ENCODE results near the gene RNU7-1. TPM values are rescaled to one million over a fixed set of nuclear protein-coding genes. Genes with fewer than 3 reads are reported as not detected.
A peak's percentile ranks its signal among the peaks of the same experiment; 100 is the strongest.

The RNU7-1 gene
- total RNA-seq, 4 donors from 2014 or later, result not detected

GRCh38 chr12:6981152-6982052 is 37.8 kb downstream of the RNU7-1 start:
- no peak for DNase-seq (ENCODE audit: low spot score in 2 of 2)
- no peak overlapping the region for H3K4me3 ChIP-seq
- TF ChIP-seq POLR2AphosphoS5 (IDR thresholded peaks at IDR 0.05), result no peak
- TF ChIP-seq EP300 (IDR thresholded peaks at IDR 0.05), result no peak
- TF ChIP-seq, protein P1, sequence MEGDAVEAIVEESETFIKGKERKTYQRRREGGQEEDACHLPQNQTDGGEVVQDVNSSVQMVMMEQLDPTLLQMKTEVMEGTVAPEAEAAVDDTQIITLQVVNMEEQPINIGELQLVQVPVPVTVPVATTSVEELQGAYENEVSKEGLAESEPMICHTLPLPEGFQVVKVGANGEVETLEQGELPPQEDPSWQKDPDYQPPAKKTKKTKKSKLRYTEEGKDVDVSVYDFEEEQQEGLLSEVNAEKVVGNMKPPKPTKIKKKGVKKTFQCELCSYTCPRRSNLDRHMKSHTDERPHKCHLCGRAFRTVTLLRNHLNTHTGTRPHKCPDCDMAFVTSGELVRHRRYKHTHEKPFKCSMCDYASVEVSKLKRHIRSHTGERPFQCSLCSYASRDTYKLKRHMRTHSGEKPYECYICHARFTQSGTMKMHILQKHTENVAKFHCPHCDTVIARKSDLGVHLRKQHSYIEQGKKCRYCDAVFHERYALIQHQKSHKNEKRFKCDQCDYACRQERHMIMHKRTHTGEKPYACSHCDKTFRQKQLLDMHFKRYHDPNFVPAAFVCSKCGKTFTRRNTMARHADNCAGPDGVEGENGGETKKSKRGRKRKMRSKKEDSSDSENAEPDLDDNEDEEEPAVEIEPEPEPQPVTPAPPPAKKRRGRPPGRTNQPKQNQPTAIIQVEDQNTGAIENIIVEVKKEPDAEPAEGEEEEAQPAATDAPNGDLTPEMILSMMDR (IDR thresholded peaks at IDR 0.05), result no peak
- no peak for TF ChIP-seq POLR2A (IDR thresholded peaks at IDR 0.05)
- no peaks in the 10 kb centered on the region for H3K27me3 ChIP-seq
- peaks cover 16% of the 10 kb centered on the region for H3K4me1 ChIP-seq
- peaks cover 59% of the 10 kb centered on the region for H3K36me3 ChIP-seq
- H3K27ac ChIP-seq, result no peak overlapping the region
- no peaks in the 10 kb centered on the region for H3K9me3 ChIP-seq
- 89% methylated on average over 10 of the region's 10 CpGs for WGBS

DNA sequence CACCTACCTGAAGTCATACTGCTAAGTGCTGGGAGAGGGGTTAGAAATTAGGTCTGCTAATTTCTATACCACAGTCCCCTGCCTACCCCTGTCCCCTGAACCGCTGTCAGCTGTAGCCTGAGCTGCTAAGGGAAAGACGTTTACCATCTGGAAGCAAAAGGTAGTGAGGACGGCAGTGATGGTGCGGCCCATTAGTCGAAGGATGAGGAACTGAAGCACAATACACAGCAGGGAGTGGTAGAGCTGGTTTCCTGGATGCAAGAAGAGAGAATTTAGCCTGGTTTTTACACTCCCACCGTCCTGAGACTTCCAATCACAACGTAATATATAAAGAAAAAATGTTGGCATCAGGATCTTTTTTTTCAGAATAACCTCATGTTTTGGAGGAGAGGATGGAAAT is 38.9 kb downstream of the RNU7-1 start:
- WGBS, result 89% methylated on average over 7 of the region's 7 CpGs
- no peak for DNase-seq (ENCODE audit: low spot score in 2 of 2)
- H3K4me1 ChIP-seq, result peaks cover 16% of the 10 kb centered on the region
- H3K36me3 ChIP-seq, result peaks cover 50% of the 10 kb centered on the region
- H3K4me3 ChIP-seq, result no peak overlapping the region
- H3K27me3 ChIP-seq, result no peaks in the 10 kb centered on the region
- H3K27ac ChIP-seq, result no peak overlapping the region
- TF ChIP-seq POLR2AphosphoS5 (IDR thresholded peaks at IDR 0.05), result no peak
- TF ChIP-seq, protein P1 (IDR thresholded peaks at IDR 0.05), result no peak
- TF ChIP-seq POLR2A (IDR thresholded peaks at IDR 0.05), result no peak
- no peak for TF ChIP-seq EP300 (IDR thresholded peaks at IDR 0.05)
- no peaks in the 10 kb centered on the region for H3K9me3 ChIP-seq

- TF ChIP-seq, protein P1 (IDR thresholded peaks at IDR 0.05), result no peak
- no peak for TF ChIP-seq POLR2A (IDR thresholded peaks at IDR 0.05)
- no peak for TF ChIP-seq POLR2AphosphoS5 (IDR thresholded peaks at IDR 0.05)
- TF ChIP-seq EP300 (IDR thresholded peaks at IDR 0.05), result no peak
These were observed 44.4 kb downstream of the RNU7-1 start for GRCh38 chr12:6987956-6988553.

More at GRCh38 chr12:6987956-6988553, 44.4 kb downstream of the RNU7-1 start:
- H3K4me1 ChIP-seq, result peaks cover 5% of the 10 kb centered on the region
- DNase-seq (ENCODE audit: low spot score in 2 of 2), result no peak
- H3K9me3 ChIP-seq, result no peaks in the 10 kb centered on the region
- no peak overlapping the region for H3K4me3 ChIP-seq
- peaks cover 16% of the 10 kb centered on the region for H3K36me3 ChIP-seq
- peak overlapping the region; percentile 71 for H3K27ac ChIP-seq
- no peaks in the 10 kb centered on the region for H3K27me3 ChIP-seq
- WGBS, result 69% methylated on average over 11 of the region's 11 CpGs

Other genes with a start within 250 kb of the RNU7-1 start
- gene PIANP, start 243.0 kb upstream of the RNU7-1 start, total RNA-seq, result not detected
- 10 to 100 TPM; 50.2 to 70.7 (median 66.6) TPM for gene COPS7A, start 219.8 kb upstream of the RNU7-1 start, total RNA-seq
- gene MLF2, start 190.7 kb upstream of the RNU7-1 start, total RNA-seq, result 100 to 1,000 TPM; 147 to 195 (median 180) TPM
- gene PTMS, start 177.5 kb upstream of the RNU7-1 start, total RNA-seq, result 100 to 1,000 TPM in 2 of 4 donors, 10 to 100 TPM in 2; 91.2 to 128 (median 99.8) TPM
- 1 to 10 TPM in 1 of 4 donors, under 1 TPM in 1, not detected in 2; 0.60 to 1.4 TPM for gene LAG3, start 171.3 kb upstream of the RNU7-1 start, total RNA-seq
- gene CD4, start 154.3 kb upstream of the RNU7-1 start, total RNA-seq, result 1 to 10 TPM; 2.5 to 5.4 (median 3.9) TPM
- gene GPR162, start 122.0 kb upstream of the RNU7-1 start, total RNA-seq, result 1 to 10 TPM in 2 of 4 donors, under 1 TPM in 2; 0.47 to 2.1 (median 1.0) TPM
- gene P3H3, start 115.4 kb upstream of the RNU7-1 start, total RNA-seq, result 10 to 100 TPM in 3 of 4 donors, 1 to 10 TPM in 1; 5.0 to 30.5 (median 14.3) TPM
- 1 to 10 TPM in 2 of 4 donors, under 1 TPM in 1, not detected in 1; 0.72 to 1.5 (median 1.4) TPM for gene GNB3, start 102.9 kb upstream of the RNU7-1 start, total RNA-seq
- gene CDCA3, start 92.5 kb upstream of the RNU7-1 start, total RNA-seq, result 1 to 10 TPM; 4.8 to 8.9 (median 5.9) TPM
- gene USP5, start 91.7 kb upstream of the RNU7-1 start, total RNA-seq, result 10 to 100 TPM; 54.7 to 71.8 (median 68.9) TPM
- 100 to 1,000 TPM; 185 to 498 (median 405) TPM for gene TPI1, start 76.3 kb upstream of the RNU7-1 start, total RNA-seq
- gene SPSB2, start 70.5 kb upstream of the RNU7-1 start, total RNA-seq, result 10 to 100 TPM in 1 of 4 donors, 1 to 10 TPM in 3; 3.0 to 16.5 (median 7.5) TPM
- gene LRRC23, start 39.0 kb upstream of the RNU7-1 start, total RNA-seq, result 10 to 100 TPM in 2 of 4 donors, 1 to 10 TPM in 2; 4.3 to 15.8 (median 8.5) TPM
- 10 to 100 TPM in 1 of 4 donors, 1 to 10 TPM in 3; 1.3 to 15.4 (median 6.9) TPM for gene ENO2, start 29.2 kb upstream of the RNU7-1 start, total RNA-seq
- 100 to 1,000 TPM in 1 of 4 donors, 10 to 100 TPM in 3; 58.4 to 137 (median 67.7) TPM for gene ATN1, start 15.9 kb upstream of the RNU7-1 start, total RNA-seq
- gene C12orf57, start 206 bp downstream of the RNU7-1 start, total RNA-seq, result 100 to 1,000 TPM; 251 to 495 (median 436) TPM
- 10 to 100 TPM; 18.5 to 59.1 (median 39.4) TPM for gene PTPN6, start 7.5 kb downstream of the RNU7-1 start, total RNA-seq
- 100 to 1,000 TPM; 161 to 232 (median 207) TPM for gene PHB2, start 26.8 kb downstream of the RNU7-1 start, total RNA-seq
- 10 to 100 TPM; 12.3 to 27.0 (median 22.1) TPM for gene EMG1, start 27.1 kb downstream of the RNU7-1 start, total RNA-seq
- gene LPCAT3, start 74.7 kb downstream of the RNU7-1 start, total RNA-seq, result 10 to 100 TPM; 51.3 to 79.3 (median 56.8) TPM
- 10 to 100 TPM; 62.6 to 99.6 (median 65.6) TPM for gene C1S, start 116.9 kb downstream of the RNU7-1 start, total RNA-seq
- gene C1R, start 148.6 kb downstream of the RNU7-1 start, total RNA-seq, result 100 to 1,000 TPM in 2 of 4 donors, 10 to 100 TPM in 2; 70.2 to 166 (median 95.4) TPM
- gene C1RL, start 165.4 kb downstream of the RNU7-1 start, total RNA-seq, result 10 to 100 TPM; 28.5 to 50.8 (median 34.7) TPM
- 1 to 10 TPM in 1 of 4 donors, under 1 TPM in 1, not detected in 2; 0.98 to 2.1 TPM for gene RBP5, start 185.1 kb downstream of the RNU7-1 start, total RNA-seq
- gene CLSTN3, start 186.6 kb downstream of the RNU7-1 start, total RNA-seq, result 10 to 100 TPM; 29.9 to 69.8 (median 39.1) TPM
- 10 to 100 TPM; 35.9 to 49.3 (median 41.5) TPM for gene PEX5, start 245.9 kb downstream of the RNU7-1 start, total RNA-seq